Neural cell (in vitro differentiated cells): ENCODE measurements around the gene NOTUM.

Experiments used
- EP300 ChIP-seq: fragments of 450-650 bp; conservative IDR thresholded peaks from 2 replicates; pipeline ENCODE4 v1.6.1; 2014; ENCODE audit warnings: antibody characterized with exemption, mild to moderate bottlenecking, moderate library complexity; ENCODE audit not compliant: poor library complexity, severe bottlenecking
- TF ChIP-seq, protein P1 (sequence below): fragments of 450-650 bp; IDR thresholded peaks from 2 replicates; pipeline ENCODE4 v1.5.1; 2014; ENCODE audit warnings: antibody characterized with exemption, mild to moderate bottlenecking, moderate library complexity; ENCODE audit not compliant: poor library complexity, severe bottlenecking

DNA sequence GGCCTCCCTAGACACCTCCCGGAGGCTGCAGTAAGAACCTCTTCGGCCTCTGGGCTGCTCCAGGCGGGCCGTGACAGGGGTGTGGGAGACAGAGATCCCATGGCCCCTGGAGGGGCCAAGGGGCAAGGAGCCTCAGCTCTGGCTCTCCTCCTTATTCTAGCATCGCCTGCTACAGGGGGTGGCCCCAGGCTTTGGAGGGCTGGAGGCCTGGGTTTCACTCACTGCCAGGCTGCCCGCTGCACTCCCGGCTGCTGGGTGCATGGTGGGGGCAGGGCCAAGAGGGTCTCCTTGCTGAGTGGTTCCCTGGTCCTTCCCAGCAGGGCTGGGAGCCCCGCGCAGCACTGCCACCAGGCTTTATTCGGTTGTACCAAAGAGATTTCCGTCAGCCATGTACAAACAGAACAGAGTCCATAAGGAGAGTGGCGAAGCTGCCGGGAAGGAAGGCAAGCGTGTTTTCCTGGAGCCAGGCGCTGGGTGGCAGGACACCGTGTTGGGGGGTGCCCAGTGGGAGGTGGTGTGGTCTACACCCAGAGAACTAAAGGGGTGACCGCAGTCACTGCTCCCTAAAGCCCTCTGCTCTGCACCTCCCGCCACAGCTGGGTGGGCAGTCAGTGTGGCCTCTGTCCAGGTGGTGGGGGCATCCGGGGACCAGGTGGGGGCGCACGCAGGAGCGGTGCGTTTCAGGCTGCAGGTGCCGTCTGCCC is 56.9 kb downstream of the NOTUM start:
- TF ChIP-seq EP300, result no peak
- TF ChIP-seq, protein P1, sequence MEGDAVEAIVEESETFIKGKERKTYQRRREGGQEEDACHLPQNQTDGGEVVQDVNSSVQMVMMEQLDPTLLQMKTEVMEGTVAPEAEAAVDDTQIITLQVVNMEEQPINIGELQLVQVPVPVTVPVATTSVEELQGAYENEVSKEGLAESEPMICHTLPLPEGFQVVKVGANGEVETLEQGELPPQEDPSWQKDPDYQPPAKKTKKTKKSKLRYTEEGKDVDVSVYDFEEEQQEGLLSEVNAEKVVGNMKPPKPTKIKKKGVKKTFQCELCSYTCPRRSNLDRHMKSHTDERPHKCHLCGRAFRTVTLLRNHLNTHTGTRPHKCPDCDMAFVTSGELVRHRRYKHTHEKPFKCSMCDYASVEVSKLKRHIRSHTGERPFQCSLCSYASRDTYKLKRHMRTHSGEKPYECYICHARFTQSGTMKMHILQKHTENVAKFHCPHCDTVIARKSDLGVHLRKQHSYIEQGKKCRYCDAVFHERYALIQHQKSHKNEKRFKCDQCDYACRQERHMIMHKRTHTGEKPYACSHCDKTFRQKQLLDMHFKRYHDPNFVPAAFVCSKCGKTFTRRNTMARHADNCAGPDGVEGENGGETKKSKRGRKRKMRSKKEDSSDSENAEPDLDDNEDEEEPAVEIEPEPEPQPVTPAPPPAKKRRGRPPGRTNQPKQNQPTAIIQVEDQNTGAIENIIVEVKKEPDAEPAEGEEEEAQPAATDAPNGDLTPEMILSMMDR, result no peak
